Activated T-cell treated with anti-CD3 and anti-CD28 coated beads, Interleukin-2, amount 50 U/mL, for 1 hour (primary cell): Measurements from ENCODE around the gene CADPS.

Experiments
- DNase-seq: peaks from one replicate; pipeline ENCODE4 v3.0.0-alpha.2; 2020

CADPS gene

GRCh38 chr3:62481962-62482361, 393.3 kb downstream of the CADPS start:
- no peak for DNase-seq

- no peak for DNase-seq
Measured at GRCh38 chr3:62480056-62480455, 395.2 kb downstream of the CADPS start.

- no peak for DNase-seq
Measured at GRCh38 chr3:62479326-62479725, 395.9 kb downstream of the CADPS start.

- no peak for DNase-seq
Measured at GRCh38 chr3:62475306-62475705, 399.9 kb downstream of the CADPS start.

- DNase-seq: no peak
Measured at GRCh38 chr3:62467966-62468722, 407.1 kb downstream of the CADPS start.

- no peak for DNase-seq
Measured at GRCh38 chr3:62462788-62463187, 412.4 kb downstream of the CADPS start.

GRCh38 chr3:62462104-62462762, 413.0 kb downstream of the CADPS start:
- no peak for DNase-seq

- DNase-seq: no peak
Measured at GRCh38 chr3:62454916-62455315, 420.3 kb downstream of the CADPS start.

- DNase-seq: no peak
Measured at GRCh38 chr3:62453448-62453847, 421.8 kb downstream of the CADPS start.

GRCh38 chr3:62451211-62451887, 423.9 kb downstream of the CADPS start:
- no peak for DNase-seq

- no peak for DNase-seq
Measured at GRCh38 chr3:62446337-62446940, 428.8 kb downstream of the CADPS start.

- DNase-seq: no peak
Measured at GRCh38 chr3:62445275-62445674, 429.9 kb downstream of the CADPS start.

GRCh38 chr3:62439978-62440377, 435.2 kb downstream of the CADPS start:
- no peak for DNase-seq

- DNase-seq: no peak
Measured at GRCh38 chr3:62439176-62439813, 435.9 kb downstream of the CADPS start.

GRCh38 chr3:62436785-62437184, 438.4 kb downstream of the CADPS start:
- DNase-seq: no peak

- DNase-seq: no peak
Measured at GRCh38 chr3:62433396-62433795, 441.8 kb downstream of the CADPS start.

- no peak for DNase-seq
Measured at GRCh38 chr3:62421207-62421606, 454.0 kb downstream of the CADPS start.

- DNase-seq: no peak
Measured at GRCh38 chr3:62416144-62416543, 459.1 kb downstream of the CADPS start.

GRCh38 chr3:62415312-62415801, 459.9 kb downstream of the CADPS start:
- DNase-seq: no peak

- no peak for DNase-seq
Measured at GRCh38 chr3:62414786-62415185, 460.4 kb downstream of the CADPS start.

- no peak for DNase-seq
Measured at GRCh38 chr3:62413687-62414086, 461.5 kb downstream of the CADPS start.

GRCh38 chr3:62406945-62407344, 468.3 kb downstream of the CADPS start:
- no peak for DNase-seq

- no peak for DNase-seq
Measured at GRCh38 chr3:62405566-62405965, 469.6 kb downstream of the CADPS start.
